Neuronal stem cell (in vitro differentiated cells): ENCODE measurements around the gene GCNT3.
A peak's percentile ranks its signal among the peaks of the same experiment; 100 is the strongest.

ENCODE experiments used
- DNase-seq: peaks from one replicate; pipeline ENCODE4 v3.0.0-alpha.2; 2013; ENCODE audit warnings: low spot score
- H2AFZ ChIP-seq: one replicate; pipeline ENCODE4 v1.6.1; 2013; ENCODE audit warnings: mild to moderate bottlenecking, low read length, inconsistent platforms
- H2AK5ac ChIP-seq: 2 replicates; pipeline ENCODE4 v1.6.1; 2013; ENCODE audit warnings: low read depth, mild to moderate bottlenecking, inconsistent platforms, low read length, moderate library complexity, mixed read lengths
- H2BK120ac ChIP-seq: 2 replicates; pipeline ENCODE4 v1.6.1; 2013; ENCODE audit warnings: low read depth, mild to moderate bottlenecking, inconsistent platforms, low read length, moderate library complexity, mixed read lengths
- H2BK12ac ChIP-seq: one replicate; pipeline ENCODE4 v1.6.1; 2013; ENCODE audit warnings: low read length, inconsistent platforms
- H2BK15ac ChIP-seq: 2 replicates; pipeline ENCODE4 v1.6.1; 2013; ENCODE audit warnings: mild to moderate bottlenecking, low read length, inconsistent platforms, mixed read lengths
- H2BK5ac ChIP-seq: one replicate; pipeline ENCODE4 v1.6.1; 2013; ENCODE audit warnings: inconsistent platforms, mild to moderate bottlenecking, low read length, moderate library complexity
- H3K14ac ChIP-seq: one replicate; pipeline ENCODE4 v1.6.1; 2013; ENCODE audit warnings: low read length, inconsistent platforms
- H3K18ac ChIP-seq: 2 replicates; pipeline ENCODE4 v1.6.1; 2013; ENCODE audit warnings: low read length, inconsistent platforms
- H3K23ac ChIP-seq: 2 replicates; pipeline ENCODE4 v1.6.1; 2013; ENCODE audit warnings: low read depth, mild to moderate bottlenecking, mixed read lengths, low read length, inconsistent platforms; ENCODE audit not compliant: poor library complexity
- H3K27ac ChIP-seq: replicated peaks from 3 replicates; pipeline ENCODE4 v1.5.1; 2013; ENCODE audit warnings: low read length, inconsistent platforms
- H3K27me3 ChIP-seq, 3 experiments: 2 replicates each; pipeline ENCODE4 v1.6.1; 2013; ENCODE audit warnings: low read length in 3 of 3, mild to moderate bottlenecking in 2 of 3, inconsistent platforms in 1 of 3, low read depth in 1 of 3, mixed read lengths in 1 of 3, moderate library complexity in 1 of 3; ENCODE audit not compliant: control insufficient read depth in 3 of 3, insufficient read depth in 3 of 3
- H3K36me3 ChIP-seq, 2 donors: replicated peaks in 1 of 2; 2 replicates each; pipeline ENCODE4 v1.6.1; 2013; ENCODE audit warnings: low read length in 2 of 2; ENCODE audit not compliant: control insufficient read depth in 2 of 2, insufficient read depth in 2 of 2
- H3K4ac ChIP-seq: 2 replicates; pipeline ENCODE4 v1.6.1; 2013; ENCODE audit warnings: inconsistent platforms, mild to moderate bottlenecking, low read length, moderate library complexity
- H3K4me1 ChIP-seq, 2 donors: 1 replicate in 1 of 2; 2 replicates in 1 of 2; pipeline ENCODE4 v1.6.1; 2013; ENCODE audit warnings: low read length in 2 of 2, low read depth in 1 of 2; ENCODE audit not compliant: control insufficient read depth in 2 of 2, insufficient read depth in 1 of 2
- H3K4me2 ChIP-seq: one replicate; pipeline ENCODE4 v1.6.1; 2013; ENCODE audit warnings: mild to moderate bottlenecking, low read length, inconsistent platforms; ENCODE audit not compliant: insufficient read depth, poor library complexity, severe bottlenecking
- H3K4me3 ChIP-seq, 2 donors: 2 replicates each; pipeline ENCODE4 v1.5.1; 2013; ENCODE audit warnings: low read length in 2 of 2, mild to moderate bottlenecking in 2 of 2, inconsistent platforms in 1 of 2, moderate library complexity in 1 of 2
- H3K79me1 ChIP-seq: one replicate; pipeline ENCODE4 v1.6.1; 2013; ENCODE audit warnings: low read depth, mild to moderate bottlenecking, inconsistent platforms, low read length, moderate library complexity
- H3K9ac ChIP-seq: one replicate; pipeline ENCODE4 v1.6.1; 2013; ENCODE audit warnings: mild to moderate bottlenecking, low read depth, low read length, inconsistent platforms; ENCODE audit not compliant: poor library complexity
- H3K9me3 ChIP-seq, 2 donors: replicated peaks in 1 of 2; 2 replicates each; pipeline versions ENCODE3 to v1.6.1; 2013; ENCODE audit warnings: low read length in 2 of 2, mild to moderate bottlenecking in 2 of 2, inconsistent platforms in 1 of 2, low read depth in 1 of 2, mixed read lengths in 1 of 2, moderate library complexity in 1 of 2; ENCODE audit not compliant: control insufficient read depth in 2 of 2, insufficient read depth in 1 of 2
- H4K8ac ChIP-seq: one replicate; pipeline ENCODE4 v1.6.1; 2013; ENCODE audit warnings: low read depth, mild to moderate bottlenecking, inconsistent platforms, low read length, moderate library complexity
- H4K91ac ChIP-seq: one replicate; pipeline ENCODE4 v1.6.1; 2013; ENCODE audit warnings: low read length, low read depth, mild to moderate bottlenecking, inconsistent platforms; ENCODE audit not compliant: poor library complexity
- WGBS, 2 donors: extraction: QIAGEN DNeasy Blood & Tissue Kit; methylation state at CpG; one replicate each; pipeline ENCODE4 v1.1.7; 2013; ENCODE audit warnings: missing lambda C conversion rate in 2 of 2, mixed read lengths in 1 of 2; ENCODE audit not compliant: insufficient read length in 2 of 2, insufficient replicate concordance in 1 of 2; ENCODE audit errors: extremely low coverage in 2 of 2; 5-methylcytosine and 5-hydroxymethylcytosine counted together

Gene GCNT3

DNA sequence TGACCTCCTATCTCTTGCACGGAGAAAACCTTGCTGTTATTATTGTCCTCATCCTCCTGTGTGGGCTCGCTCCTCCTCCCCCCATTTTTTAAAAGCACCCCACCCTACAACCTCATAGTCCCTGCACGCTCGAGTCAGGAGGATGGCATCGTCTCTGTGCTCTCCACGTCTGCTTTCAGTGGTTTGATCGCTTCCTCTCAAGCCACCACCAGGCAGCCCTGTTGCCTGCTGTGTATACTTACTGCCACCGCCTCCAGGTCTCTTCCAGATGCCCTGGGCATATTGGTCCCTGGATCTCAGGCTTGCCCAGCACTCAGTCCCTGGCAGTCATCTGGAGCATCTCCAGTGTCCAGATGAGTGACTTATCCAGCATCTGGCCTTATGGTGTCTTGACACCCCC is 42.1 kb upstream of the GCNT3 start:
- Histone ChIP-seq H3K4me1 (no peaks in the 10 kb centered on the region), H3K27me3 (no peaks in the 10 kb centered on the region), H2AK5ac (no peak overlapping the region), H3K4me2 (no peak overlapping the region), H3K4me3 (peak overlapping the region in 1 of 2 donors; percentile 7), H3K36me3 (no peaks in the 10 kb centered on the region), H4K8ac (no peak overlapping the region), H3K23ac (no peak overlapping the region), H2BK15ac (no peak overlapping the region), H2BK120ac (no peak overlapping the region), H4K91ac (no peak overlapping the region), H3K79me1 (no peaks in the 10 kb centered on the region), H3K18ac (no peak overlapping the region), H2BK12ac (no peak overlapping the region), H2BK5ac (no peak overlapping the region), H3K4ac (no peak overlapping the region), H2AFZ (no peak overlapping the region), H3K9me3 (peaks cover 0 to 1% of the 10 kb centered on the region in 2 donors), H3K9ac (no peak overlapping the region), H3K27ac (no peak overlapping the region), H3K14ac (no peak overlapping the region)
- no CpG with 5 or more reads among the region's 8 CpGs for WGBS, 2 donors
- DNase-seq = no peak

DNA sequence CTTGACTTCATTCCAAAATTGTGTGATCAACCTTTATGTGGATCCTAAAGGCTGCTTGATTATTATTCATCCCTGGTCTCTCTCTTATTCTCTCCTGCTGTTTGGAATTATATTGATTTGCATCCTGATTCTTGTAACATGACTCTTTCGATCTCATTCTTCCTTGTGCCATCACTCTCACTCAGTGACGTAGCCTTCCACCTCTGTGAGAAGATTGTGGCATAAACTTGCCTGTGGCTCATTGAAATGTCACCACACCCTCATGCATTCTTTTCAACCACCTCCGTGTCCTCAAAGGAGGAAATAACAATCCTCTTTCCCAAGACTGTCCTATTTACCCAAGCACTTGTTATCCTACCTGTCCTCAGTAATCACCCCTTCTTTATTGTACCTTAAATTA is 41.3 kb upstream of the GCNT3 start:
- no peak overlapping the region for H2BK15ac ChIP-seq
- H4K8ac ChIP-seq = no peak overlapping the region
- H2BK120ac ChIP-seq = no peak overlapping the region
- no peak overlapping the region for H4K91ac ChIP-seq
- H2AFZ ChIP-seq = no peak overlapping the region
- H2BK12ac ChIP-seq = no peak overlapping the region
- no peak overlapping the region for H3K14ac ChIP-seq
- no peak overlapping the region for H3K4ac ChIP-seq
- H2BK5ac ChIP-seq = no peak overlapping the region
- no peak overlapping the region for H3K9ac ChIP-seq
- H3K27me3 ChIP-seq = no peaks in the 10 kb centered on the region
- no peaks in the 10 kb centered on the region for H3K36me3 ChIP-seq
- no peak overlapping the region for H2AK5ac ChIP-seq
- no peak overlapping the region for H3K18ac ChIP-seq
- no peak overlapping the region for H3K27ac ChIP-seq
- no peak for DNase-seq
- no peaks in the 10 kb centered on the region for H3K79me1 ChIP-seq
- peaks cover 0 to 1% of the 10 kb centered on the region in 2 donors for H3K9me3 ChIP-seq
- no peak overlapping the region for H3K4me3 ChIP-seq
- H3K23ac ChIP-seq = no peak overlapping the region
- no CpG with 5 or more reads among the region's 3 CpGs for WGBS, 2 donors
- peaks cover 0 to 2% of the 10 kb centered on the region in 2 donors for H3K4me1 ChIP-seq
- no peak overlapping the region for H3K4me2 ChIP-seq

DNA sequence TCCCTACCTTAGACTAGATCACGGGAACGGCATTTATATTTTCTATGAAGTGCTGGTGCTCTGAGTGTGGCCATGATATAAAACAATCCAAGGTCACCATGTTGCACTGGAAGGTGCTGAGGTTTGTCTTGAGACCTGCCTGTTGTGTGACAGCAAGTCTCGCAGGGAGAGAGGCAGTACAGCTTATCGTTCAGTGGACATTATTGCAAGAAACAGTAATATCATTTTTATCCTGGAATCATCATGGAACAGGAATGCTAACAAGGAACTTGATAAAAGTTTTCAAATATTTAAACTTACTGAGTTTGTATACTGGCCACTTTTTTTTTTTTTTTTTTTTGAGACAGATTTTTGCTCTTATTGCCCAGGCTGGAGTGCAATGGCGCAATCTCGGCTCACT is 40.0 kb upstream of the GCNT3 start:
- no peak overlapping the region for H3K14ac ChIP-seq
- H2AFZ ChIP-seq = no peak overlapping the region
- H3K4me2 ChIP-seq = no peak overlapping the region
- no peak for DNase-seq
- H2AK5ac ChIP-seq = no peak overlapping the region
- H3K4me3 ChIP-seq = no peak overlapping the region
- no peak overlapping the region for H2BK5ac ChIP-seq
- H2BK12ac ChIP-seq = no peak overlapping the region
- no peak overlapping the region for H4K8ac ChIP-seq
- peaks cover 0 to 2% of the 10 kb centered on the region in 2 donors for H3K4me1 ChIP-seq
- no peak overlapping the region for H3K9ac ChIP-seq
- no peak overlapping the region for H4K91ac ChIP-seq
- no peak overlapping the region for H2BK120ac ChIP-seq
- no peaks in the 10 kb centered on the region for H3K79me1 ChIP-seq
- no peak overlapping the region for H3K23ac ChIP-seq
- WGBS, 2 donors = no CpG with 5 or more reads among the region's 6 CpGs
- no peak overlapping the region for H3K27ac ChIP-seq
- peaks cover 0 to 1% of the 10 kb centered on the region in 2 donors for H3K9me3 ChIP-seq
- H3K36me3 ChIP-seq = no peaks in the 10 kb centered on the region
- H3K4ac ChIP-seq = no peak overlapping the region
- no peak overlapping the region for H3K18ac ChIP-seq
- no peaks in the 10 kb centered on the region for H3K27me3 ChIP-seq
- no peak overlapping the region for H2BK15ac ChIP-seq

DNA sequence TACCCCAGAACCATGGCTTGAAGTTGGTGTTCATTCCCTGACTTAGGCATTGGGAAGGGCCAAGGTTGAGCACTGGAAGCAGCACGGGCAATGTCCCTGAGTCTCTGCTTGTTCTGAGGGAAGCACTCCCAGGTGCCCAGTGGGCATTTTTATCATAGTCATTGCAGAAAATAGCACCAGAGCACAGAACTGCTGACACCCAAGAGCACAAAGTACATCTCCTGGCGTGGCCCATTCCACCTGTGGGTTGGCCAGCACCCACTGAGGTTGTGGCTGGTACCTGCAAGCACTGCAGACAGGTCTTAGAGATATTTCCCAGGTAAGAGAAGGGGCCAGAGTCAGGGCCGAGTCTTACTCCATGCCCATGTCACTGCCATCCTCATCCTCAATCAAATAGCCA is 28.5 kb upstream of the GCNT3 start:
- Histone ChIP-seq H2AFZ (no peak overlapping the region), H2BK120ac (no peak overlapping the region), H3K9me3 (no peaks in the 10 kb centered on the region), H3K4me1 (no peaks in the 10 kb centered on the region), H2BK15ac (no peak overlapping the region), H2BK5ac (no peak overlapping the region), H3K36me3 (no peaks in the 10 kb centered on the region), H3K4me2 (no peak overlapping the region), H3K79me1 (no peaks in the 10 kb centered on the region), H3K27me3 (peaks cover 0 to 9% (median 0%) of the 10 kb centered on the region in 3 experiments), H3K4me3 (peak overlapping the region in 1 of 2 donors; percentile 20), H2AK5ac (no peak overlapping the region), H3K27ac (no peak overlapping the region), H3K14ac (no peak overlapping the region), H4K8ac (no peak overlapping the region), H2BK12ac (no peak overlapping the region), H3K23ac (no peak overlapping the region), H4K91ac (no peak overlapping the region), H3K4ac (no peak overlapping the region), H3K18ac (no peak overlapping the region), H3K9ac (no peak overlapping the region)
- DNase-seq = no peak
- no CpG with 5 or more reads among the region's 3 CpGs for WGBS, 2 donors
